MM.1S (cell line): ENCODE data around the gene BSDC1.

Experiments used
- EZH2 ChIP-seq: fragments of 300-600 bp; sonication (generic); optimal IDR thresholded peaks from 2 replicates; pipeline ENCODE3; 2017; ENCODE audit warnings: low read depth, mild to moderate bottlenecking, antibody characterized with exemption, low read length, mixed read lengths
- TF ChIP-seq, protein P1 (sequence below): fragments of 300-600 bp; sonication (generic); IDR thresholded peaks from 2 replicates; pipeline ENCODE4 v1.5.1; 2016; ENCODE audit warnings: antibody characterized with exemption, low read length, mixed read lengths

DNA sequence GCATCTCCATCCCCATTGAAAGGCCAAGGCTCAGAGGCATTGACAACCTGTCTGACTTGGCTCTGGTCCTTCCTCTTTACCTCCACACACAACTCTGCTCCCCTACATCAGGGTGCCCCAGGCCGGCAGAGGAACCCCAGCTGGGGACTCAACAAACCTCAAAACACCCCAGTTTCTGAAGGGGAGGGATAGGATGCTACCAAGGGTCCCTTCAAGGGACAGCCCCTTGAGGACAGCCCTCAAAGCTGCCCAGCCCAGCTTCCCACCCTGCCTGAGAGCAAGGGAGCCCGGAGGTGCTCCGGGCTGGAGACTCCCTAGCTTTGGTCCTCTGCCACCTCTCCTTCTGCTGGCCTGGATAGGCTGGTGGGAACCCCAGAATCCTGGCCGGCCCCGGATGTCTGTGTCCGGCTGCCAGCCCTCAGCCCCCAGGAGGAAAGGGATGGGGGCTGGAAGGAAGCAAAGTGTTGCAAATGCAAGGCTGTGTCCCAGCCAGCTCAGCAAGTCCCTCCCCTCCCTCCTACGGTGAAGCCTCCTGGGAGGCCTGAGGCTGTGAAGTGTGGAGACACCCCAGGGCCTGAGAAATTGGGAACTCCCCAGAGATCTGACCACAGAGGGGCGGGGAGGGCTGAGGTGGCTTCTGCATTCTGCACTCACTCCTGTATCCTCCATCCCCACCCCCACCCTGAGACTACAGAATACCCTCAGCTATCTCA, 57.1 kb downstream of the BSDC1 start:
- TF ChIP-seq, protein P1, sequence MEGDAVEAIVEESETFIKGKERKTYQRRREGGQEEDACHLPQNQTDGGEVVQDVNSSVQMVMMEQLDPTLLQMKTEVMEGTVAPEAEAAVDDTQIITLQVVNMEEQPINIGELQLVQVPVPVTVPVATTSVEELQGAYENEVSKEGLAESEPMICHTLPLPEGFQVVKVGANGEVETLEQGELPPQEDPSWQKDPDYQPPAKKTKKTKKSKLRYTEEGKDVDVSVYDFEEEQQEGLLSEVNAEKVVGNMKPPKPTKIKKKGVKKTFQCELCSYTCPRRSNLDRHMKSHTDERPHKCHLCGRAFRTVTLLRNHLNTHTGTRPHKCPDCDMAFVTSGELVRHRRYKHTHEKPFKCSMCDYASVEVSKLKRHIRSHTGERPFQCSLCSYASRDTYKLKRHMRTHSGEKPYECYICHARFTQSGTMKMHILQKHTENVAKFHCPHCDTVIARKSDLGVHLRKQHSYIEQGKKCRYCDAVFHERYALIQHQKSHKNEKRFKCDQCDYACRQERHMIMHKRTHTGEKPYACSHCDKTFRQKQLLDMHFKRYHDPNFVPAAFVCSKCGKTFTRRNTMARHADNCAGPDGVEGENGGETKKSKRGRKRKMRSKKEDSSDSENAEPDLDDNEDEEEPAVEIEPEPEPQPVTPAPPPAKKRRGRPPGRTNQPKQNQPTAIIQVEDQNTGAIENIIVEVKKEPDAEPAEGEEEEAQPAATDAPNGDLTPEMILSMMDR, result no peak
- no peak for TF ChIP-seq EZH2
